HepG2 (cell line): ENCODE data around the gene MYL9. TPM values are rescaled to one million over a fixed set of nuclear protein-coding genes. Genes with fewer than 3 reads are reported as not detected.

Source experiments
- CHCHD3 ChIP-seq: sonication (generic); formaldehyde crosslinking; IDR thresholded peaks from 2 replicates; pipeline ENCODE4 v1.8.0; 2022; ENCODE audit warnings: mild to moderate bottlenecking, missing genetic modification reagents, moderate library complexity
- HDAC2 ChIP-seq: sonication (generic); formaldehyde crosslinking; IDR thresholded peaks from 2 replicates; pipeline ENCODE4 v1.4.0; 2020; ENCODE audit warnings: missing genetic modification reagents
- KMT2B ChIP-seq: IDR thresholded peaks from 2 replicates; pipeline ENCODE4 v1.6.1; 2016; ENCODE audit warnings: missing genetic modification reagents, missing compliant biosample characterization
- MAZ ChIP-seq, 2 experiments: sonication (generic) in 1 of 2; formaldehyde crosslinking in 1 of 2; IDR thresholded peaks; 2 replicates each; pipeline versions ENCODE4 v1.5.0 to v1.6.1; 2012 to 2020; ENCODE audit warnings: low read depth in 2 of 2, mild to moderate bottlenecking in 2 of 2, borderline replicate concordance in 1 of 2, improper control_type of control experiment in 1 of 2, low read length in 1 of 2, missing genetic modification reagents in 1 of 2, moderate library complexity in 1 of 2
- PHB2 ChIP-seq: fragments of 450-650 bp; IDR thresholded peaks from 2 replicates; pipeline ENCODE4 v1.6.1; 2018; ENCODE audit not compliant: partially characterized antibody
- RCOR2 ChIP-seq: IDR thresholded peaks from 2 replicates; pipeline ENCODE4 v1.6.1; 2016; ENCODE audit warnings: missing biosample characterization, missing genetic modification reagents
- TEAD2 ChIP-seq: sonication (generic); formaldehyde crosslinking; IDR thresholded peaks from 2 replicates; pipeline ENCODE4 v1.9.0; 2021; ENCODE audit warnings: missing genetic modification reagents
- YY1 ChIP-seq: IDR thresholded peaks from 2 replicates; pipeline ENCODE4 v1.6.1; 2011; ENCODE audit warnings: low read length, low read depth, moderate library complexity, mild to moderate bottlenecking; ENCODE audit not compliant: insufficient read depth, insufficient replicate concordance
- ZFY ChIP-seq: sonication (generic); formaldehyde crosslinking; IDR thresholded peaks from 2 replicates; pipeline ENCODE4 v1.4.0; 2020; ENCODE audit warnings: missing genetic modification reagents
- ZNF180 ChIP-seq: sonication (generic); formaldehyde crosslinking; IDR thresholded peaks from 2 replicates; pipeline ENCODE4 v1.4.0; 2020; ENCODE audit warnings: low read depth, missing genetic modification reagents, borderline replicate concordance
- ZNF460 ChIP-seq: sonication (generic); formaldehyde crosslinking; IDR thresholded peaks from 2 replicates; pipeline ENCODE4 v1.5.1; 2020; ENCODE audit warnings: missing genetic modification reagents, mild to moderate bottlenecking, borderline replicate concordance
- ZNF7 ChIP-seq: IDR thresholded peaks from 2 replicates; pipeline ENCODE4 v1.6.1; 2016; ENCODE audit warnings: missing biosample characterization, missing genetic modification reagents
- ZNF780A ChIP-seq: sonication (generic); formaldehyde crosslinking; IDR thresholded peaks from 2 replicates; pipeline ENCODE4 v1.8.0; 2022; ENCODE audit warnings: mild to moderate bottlenecking, missing genetic modification reagents, moderate library complexity
- polyA plus RNA-seq, 8 experiments: library from polyadenylated mRNA; depleted of rRNA in 3 of 8; stranded (reverse) in 7 of 8; unstranded in 1 of 8; fragments of >200 nt; fragmentation: Illumina TruSeq in 4 of 8; extraction: Trizol in 4 of 8; gene quantifications; 2 replicates each; pipeline versions ENCODE4 v1.2.1 to v1.2.3, GENCODE V29; 2011 to 2016; ENCODE audit warnings: low read depth in 4 of 8, missing spikeins in 1 of 8, mixed read lengths in 1 of 8; ENCODE audit not compliant: insufficient read depth in 1 of 8
- total RNA-seq, 5 experiments: library from RNA; depleted of rRNA; stranded (reverse); fragments of >200 nt; fragmentation: Illumina TruSeq; extraction: Trizol; gene quantifications; 2 replicates each; pipeline ENCODE4 v1.2.3, GENCODE V29; 2016; ENCODE audit warnings: low read depth in 1 of 5
- TF ChIP-seq, protein P1 (sequence below): sonication (generic); formaldehyde crosslinking; IDR thresholded peaks from 2 replicates; pipeline ENCODE4 v1.4.0; 2020; ENCODE audit warnings: missing genetic modification reagents
- TF ChIP-seq, protein P2 (sequence below): IDR thresholded peaks from 2 replicates; pipeline ENCODE4 v1.6.1; 2012; ENCODE audit warnings: inconsistent platforms
- TF ChIP-seq, protein P3 (sequence below): sonication (generic); formaldehyde crosslinking; IDR thresholded peaks from 2 replicates; pipeline ENCODE4 v1.5.1; 2020; ENCODE audit warnings: mild to moderate bottlenecking, missing genetic modification reagents
- TF ChIP-seq, protein P4 (sequence below): sonication (generic); formaldehyde crosslinking; IDR thresholded peaks from 2 replicates; pipeline ENCODE4 v1.4.0; 2020; ENCODE audit warnings: missing genetic modification reagents, low read depth, mild to moderate bottlenecking, borderline replicate concordance
- TF ChIP-seq, protein P5 (sequence below): sonication (generic); formaldehyde crosslinking; conservative IDR thresholded peaks from 2 replicates; pipeline ENCODE4 v1.8.1; 2023; ENCODE audit warnings: missing genetic modification reagents
- TF ChIP-seq, protein P6 (sequence below), 2 experiments: fragments of 450-650 bp in 1 of 2; sonication (generic) in 1 of 2; formaldehyde crosslinking; IDR thresholded peaks; 2 replicates each; pipeline versions ENCODE4 v1.5.0 to v1.8.0; 2020 to 2022; ENCODE audit warnings: mild to moderate bottlenecking in 1 of 2, missing genetic modification reagents in 1 of 2

Gene MYL9
- total and polyA plus RNA-seq, 2 of the 13 experiments (the other 11 are each of a cell fraction or from before 2014, with no cell fraction given) = 0.87 to 2.2 TPM

DNA sequence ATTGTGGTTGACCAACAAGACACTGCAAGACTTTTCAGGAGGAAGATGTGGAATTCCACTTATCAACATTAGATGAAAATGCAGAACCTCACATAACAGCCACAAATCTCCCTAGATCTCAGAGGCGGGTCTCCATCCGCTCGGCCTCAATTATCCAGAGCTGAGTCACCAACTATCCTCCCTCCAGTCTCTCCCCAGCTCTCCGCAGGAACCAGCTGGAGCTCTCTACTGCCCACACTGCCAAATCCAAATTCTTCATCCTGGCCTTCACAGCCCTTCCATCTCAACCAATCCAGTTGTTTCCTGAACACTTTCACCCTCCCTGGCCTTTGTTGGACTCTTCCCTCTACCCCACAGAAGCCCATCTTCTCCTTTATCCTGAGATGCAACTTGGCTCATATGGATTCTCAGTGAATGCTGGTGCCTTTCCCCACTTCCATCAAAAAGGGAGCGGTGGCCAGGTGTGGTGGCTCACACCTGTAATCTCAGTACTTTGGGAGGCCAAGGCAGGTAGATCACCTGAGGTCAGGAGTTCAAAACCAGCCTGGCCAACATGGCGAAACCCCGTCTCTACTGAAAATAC is 28.6 kb downstream of the MYL9 start (continued):
- TF ChIP-seq, protein P1, sequence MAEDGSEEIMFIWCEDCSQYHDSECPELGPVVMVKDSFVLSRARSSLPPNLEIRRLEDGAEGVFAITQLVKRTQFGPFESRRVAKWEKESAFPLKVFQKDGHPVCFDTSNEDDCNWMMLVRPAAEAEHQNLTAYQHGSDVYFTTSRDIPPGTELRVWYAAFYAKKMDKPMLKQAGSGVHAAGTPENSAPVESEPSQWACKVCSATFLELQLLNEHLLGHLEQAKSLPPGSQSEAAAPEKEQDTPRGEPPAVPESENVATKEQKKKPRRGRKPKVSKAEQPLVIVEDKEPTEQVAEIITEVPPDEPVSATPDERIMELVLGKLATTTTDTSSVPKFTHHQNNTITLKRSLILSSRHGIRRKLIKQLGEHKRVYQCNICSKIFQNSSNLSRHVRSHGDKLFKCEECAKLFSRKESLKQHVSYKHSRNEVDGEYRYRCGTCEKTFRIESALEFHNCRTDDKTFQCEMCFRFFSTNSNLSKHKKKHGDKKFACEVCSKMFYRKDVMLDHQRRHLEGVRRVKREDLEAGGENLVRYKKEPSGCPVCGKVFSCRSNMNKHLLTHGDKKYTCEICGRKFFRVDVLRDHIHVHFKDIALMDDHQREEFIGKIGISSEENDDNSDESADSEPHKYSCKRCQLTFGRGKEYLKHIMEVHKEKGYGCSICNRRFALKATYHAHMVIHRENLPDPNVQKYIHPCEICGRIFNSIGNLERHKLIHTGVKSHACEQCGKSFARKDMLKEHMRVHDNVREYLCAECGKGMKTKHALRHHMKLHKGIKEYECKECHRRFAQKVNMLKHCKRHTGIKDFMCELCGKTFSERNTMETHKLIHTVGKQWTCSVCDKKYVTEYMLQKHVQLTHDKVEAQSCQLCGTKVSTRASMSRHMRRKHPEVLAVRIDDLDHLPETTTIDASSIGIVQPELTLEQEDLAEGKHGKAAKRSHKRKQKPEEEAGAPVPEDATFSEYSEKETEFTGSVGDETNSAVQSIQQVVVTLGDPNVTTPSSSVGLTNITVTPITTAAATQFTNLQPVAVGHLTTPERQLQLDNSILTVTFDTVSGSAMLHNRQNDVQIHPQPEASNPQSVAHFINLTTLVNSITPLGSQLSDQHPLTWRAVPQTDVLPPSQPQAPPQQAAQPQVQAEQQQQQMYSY (CRISPR knock-in tag) = no peak
- TF ChIP-seq ZNF180 (no peak), ZNF460 (CRISPR knock-in tag) (peak; percentile 34; the same call in 1 of the 2 replicates), ZFY (CRISPR knock-in tag) (0 out of 2 replicates have a peak, but pooled peaks have one; percentile 8), ZNF7 (CRISPR knock-in tag) (no peak), TEAD2 (no peak), HDAC2 (CRISPR knock-in tag) (no peak), KMT2B (no peak), MAZ (IDR thresholded peaks at IDR 0.05; ENCODE audit: borderline replicate concordance, low read depth, low read length) (no peak), MAZ (CRISPR knock-in tag; IDR thresholded peaks at IDR 0.05; ENCODE audit: low read depth) (no peak), ZNF780A (CRISPR knock-in tag) (no peak), PHB2 (no peak), CHCHD3 (CRISPR knock-in tag) (no peak), YY1 (no peak), RCOR2 (CRISPR knock-in tag) (no peak)
- TF ChIP-seq, protein P2, sequence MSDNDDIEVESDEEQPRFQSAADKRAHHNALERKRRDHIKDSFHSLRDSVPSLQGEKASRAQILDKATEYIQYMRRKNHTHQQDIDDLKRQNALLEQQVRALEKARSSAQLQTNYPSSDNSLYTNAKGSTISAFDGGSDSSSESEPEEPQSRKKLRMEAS = no peak
- TF ChIP-seq, protein P3, sequence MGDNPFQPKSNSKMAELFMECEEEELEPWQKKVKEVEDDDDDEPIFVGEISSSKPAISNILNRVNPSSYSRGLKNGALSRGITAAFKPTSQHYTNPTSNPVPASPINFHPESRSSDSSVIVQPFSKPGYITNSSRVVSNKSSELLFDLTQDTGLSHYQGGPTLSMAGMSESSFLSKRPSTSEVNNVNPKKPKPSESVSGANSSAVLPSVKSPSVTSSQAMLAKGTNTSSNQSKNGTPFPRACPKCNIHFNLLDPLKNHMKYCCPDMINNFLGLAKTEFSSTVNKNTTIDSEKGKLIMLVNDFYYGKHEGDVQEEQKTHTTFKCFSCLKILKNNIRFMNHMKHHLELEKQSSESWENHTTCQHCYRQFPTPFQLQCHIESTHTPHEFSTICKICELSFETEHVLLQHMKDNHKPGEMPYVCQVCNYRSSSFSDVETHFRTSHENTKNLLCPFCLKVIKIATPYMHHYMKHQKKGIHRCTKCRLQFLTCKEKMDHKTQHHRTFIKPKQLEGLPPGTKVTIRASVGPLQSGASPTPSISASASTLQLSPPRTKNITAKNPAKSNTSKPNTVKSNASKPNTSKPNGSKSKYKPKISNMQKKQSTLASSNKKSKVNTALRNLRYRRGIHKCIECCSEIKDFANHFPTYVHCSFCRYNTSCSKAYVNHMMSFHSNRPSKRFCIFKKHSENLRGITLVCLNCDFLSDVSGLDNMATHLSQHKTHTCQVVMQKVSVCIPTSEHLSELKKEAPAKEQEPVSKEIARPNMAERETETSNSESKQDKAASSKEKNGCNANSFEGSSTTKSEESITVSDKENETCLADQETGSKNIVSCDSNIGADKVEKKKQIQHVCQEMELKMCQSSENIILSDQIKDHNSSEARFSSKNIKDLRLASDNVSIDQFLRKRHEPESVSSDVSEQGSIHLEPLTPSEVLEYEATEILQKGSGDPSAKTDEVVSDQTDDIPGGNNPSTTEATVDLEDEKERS = no peak
- TF ChIP-seq, protein P4, sequence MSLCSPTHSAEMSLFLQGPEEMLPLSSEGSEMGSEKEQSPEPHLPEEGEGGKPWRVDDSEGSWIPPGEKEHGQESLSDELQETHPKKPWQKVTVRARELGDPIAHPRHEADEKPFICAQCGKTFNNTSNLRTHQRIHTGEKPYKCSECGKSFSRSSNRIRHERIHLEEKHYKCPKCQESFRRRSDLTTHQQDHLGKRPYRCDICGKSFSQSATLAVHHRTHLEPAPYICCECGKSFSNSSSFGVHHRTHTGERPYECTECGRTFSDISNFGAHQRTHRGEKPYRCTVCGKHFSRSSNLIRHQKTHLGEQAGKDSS = no peak
- TF ChIP-seq, protein P5, sequence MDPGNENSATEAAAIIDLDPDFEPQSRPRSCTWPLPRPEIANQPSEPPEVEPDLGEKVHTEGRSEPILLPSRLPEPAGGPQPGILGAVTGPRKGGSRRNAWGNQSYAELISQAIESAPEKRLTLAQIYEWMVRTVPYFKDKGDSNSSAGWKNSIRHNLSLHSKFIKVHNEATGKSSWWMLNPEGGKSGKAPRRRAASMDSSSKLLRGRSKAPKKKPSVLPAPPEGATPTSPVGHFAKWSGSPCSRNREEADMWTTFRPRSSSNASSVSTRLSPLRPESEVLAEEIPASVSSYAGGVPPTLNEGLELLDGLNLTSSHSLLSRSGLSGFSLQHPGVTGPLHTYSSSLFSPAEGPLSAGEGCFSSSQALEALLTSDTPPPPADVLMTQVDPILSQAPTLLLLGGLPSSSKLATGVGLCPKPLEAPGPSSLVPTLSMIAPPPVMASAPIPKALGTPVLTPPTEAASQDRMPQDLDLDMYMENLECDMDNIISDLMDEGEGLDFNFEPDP (CRISPR knock-in tag) = 0 out of 2 replicates have a peak, but pooled peaks have one; percentile 53
- TF ChIP-seq, protein P6, sequence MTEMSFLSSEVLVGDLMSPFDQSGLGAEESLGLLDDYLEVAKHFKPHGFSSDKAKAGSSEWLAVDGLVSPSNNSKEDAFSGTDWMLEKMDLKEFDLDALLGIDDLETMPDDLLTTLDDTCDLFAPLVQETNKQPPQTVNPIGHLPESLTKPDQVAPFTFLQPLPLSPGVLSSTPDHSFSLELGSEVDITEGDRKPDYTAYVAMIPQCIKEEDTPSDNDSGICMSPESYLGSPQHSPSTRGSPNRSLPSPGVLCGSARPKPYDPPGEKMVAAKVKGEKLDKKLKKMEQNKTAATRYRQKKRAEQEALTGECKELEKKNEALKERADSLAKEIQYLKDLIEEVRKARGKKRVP (CRISPR knock-in tag; IDR thresholded peaks at IDR 0.05) = no peak
